ENCODE data around the gene NHLH2. TPM values are rescaled to one million over a fixed set of nuclear protein-coding genes. Genes with fewer than 3 reads are reported as not detected.

NHLH2 gene
- not detected for total RNA-seq
- long read RNA-seq, donor 1, result 0 reads
- long read RNA-seq, donor 2, result 0 reads

- no peak for DNase-seq (ENCODE audit: low spot score)
- intact Hi-C loops (cut with DNase I), result no loop called here
Measured at GRCh38 chr1:115840605-115841460, at the start of gene NHLH2. NHLH2 (minus strand) TSS chr1:115841126; CDS start chr1:115838372, 2,754 bp downstream.

GRCh38 chr1:115890580-115890979 is 49.7 kb upstream of the NHLH2 start:
- DNase-seq (ENCODE audit: low spot score), result no peak
- intact Hi-C loops (cut with DNase I), result no loop called here

- intact Hi-C loops (cut with DNase I), result no loop called here
- no peak for DNase-seq (ENCODE audit: low spot score)
Measured at GRCh38 chr1:115888976-115889375, 48.0 kb upstream of the NHLH2 start.

GRCh38 chr1:115882913-115883902 is 42.3 kb upstream of the NHLH2 start:
- intact Hi-C loops (cut with DNase I), result no loop called here
- no peak for DNase-seq (ENCODE audit: low spot score)

GRCh38 chr1:115880981-115881672 is 40.2 kb upstream of the NHLH2 start:
- intact Hi-C loops (cut with DNase I), result no loop called here
- DNase-seq (ENCODE audit: low spot score), result no peak

- no peak for DNase-seq (ENCODE audit: low spot score)
- intact Hi-C loops (cut with DNase I), result no loop called here
Measured at GRCh38 chr1:115879977-115880376, 39.1 kb upstream of the NHLH2 start.

GRCh38 chr1:115877511-115877910 is 36.6 kb upstream of the NHLH2 start:
- intact Hi-C loops (cut with DNase I), result no loop called here
- no peak for DNase-seq (ENCODE audit: low spot score)

- no peak for DNase-seq (ENCODE audit: low spot score)
- intact Hi-C loops (cut with DNase I), result no loop called here
Measured at GRCh38 chr1:115874904-115875303, 34.0 kb upstream of the NHLH2 start.

- DNase-seq (ENCODE audit: low spot score), result no peak
- intact Hi-C loops (cut with DNase I), result no loop called here
Measured at GRCh38 chr1:115874497-115874896, 33.6 kb upstream of the NHLH2 start.

- no peak for DNase-seq (ENCODE audit: low spot score)
Measured at GRCh38 chr1:115873184-115873583, 32.3 kb upstream of the NHLH2 start.

GRCh38 chr1:115869064-115869463 is 28.1 kb upstream of the NHLH2 start:
- DNase-seq (ENCODE audit: low spot score), result no peak
- intact Hi-C loops (cut with DNase I), result no loop called here

More at GRCh38 chr1:115873184-115873583, 32.3 kb upstream of the NHLH2 start:
- intact Hi-C loops (cut with DNase I), result no loop called here

- intact Hi-C loops (cut with DNase I), result no loop called here
- no peak for DNase-seq (ENCODE audit: low spot score)
Measured at GRCh38 chr1:115867216-115867615, 26.3 kb upstream of the NHLH2 start.

- intact Hi-C loops (cut with DNase I), result no loop called here
- no peak for DNase-seq (ENCODE audit: low spot score)
Measured at GRCh38 chr1:115865704-115866380, 24.9 kb upstream of the NHLH2 start.

GRCh38 chr1:115862403-115862802 is 21.5 kb upstream of the NHLH2 start:
- DNase-seq (ENCODE audit: low spot score), result no peak
- intact Hi-C loops (cut with DNase I), result no loop called here

GRCh38 chr1:115854005-115854404 is 13.1 kb upstream of the NHLH2 start:
- DNase-seq (ENCODE audit: low spot score), result no peak
- intact Hi-C loops (cut with DNase I), result no loop called here

GRCh38 chr1:115850937-115851336 is 10.0 kb upstream of the NHLH2 start:
- intact Hi-C loops (cut with DNase I), result no loop called here
- DNase-seq (ENCODE audit: low spot score), result no peak

GRCh38 chr1:115847787-115848186 is 6.9 kb upstream of the NHLH2 start:
- DNase-seq (ENCODE audit: low spot score), result no peak
- intact Hi-C loops (cut with DNase I), result no loop called here

- DNase-seq (ENCODE audit: low spot score), result no peak
- intact Hi-C loops (cut with DNase I), result no loop called here
Measured at GRCh38 chr1:115842948-115843347, 2.0 kb upstream of the NHLH2 start.

- intact Hi-C loops (cut with DNase I), result no loop called here
- no peak for DNase-seq (ENCODE audit: low spot score)
Measured at GRCh38 chr1:115839679-115840237, 1.2 kb downstream of the NHLH2 start.
